MM.1S (cell line): ENCODE results near the gene SORCS2.
A peak's percentile ranks its signal among the peaks of the same experiment; 100 is the strongest.

Experiments
- DNase-seq: peaks from one replicate; pipeline ENCODE4 v3.0.0-alpha.2; 2015
- H2AFZ ChIP-seq: fragments of 300-600 bp; sonication (generic); 2 replicates; pipeline ENCODE4 v1.6.0; 2016; ENCODE audit warnings: antibody characterized with exemption, low read length
- H3F3A ChIP-seq: fragments of 300-600 bp; sonication (generic); 2 replicates; pipeline ENCODE4 v1.6.1; 2016; ENCODE audit warnings: mild to moderate bottlenecking, antibody characterized with exemption, low read length, moderate library complexity, mixed read lengths; ENCODE audit not compliant: insufficient read depth
- H3K27ac ChIP-seq: fragments of 300-600 bp; sonication (generic); 2 replicates; pipeline ENCODE4 v1.5.1; 2016; ENCODE audit warnings: mild to moderate bottlenecking, low read length
- H3K27me3 ChIP-seq: fragments of 300-600 bp; sonication (generic); replicated peaks from 2 replicates; pipeline ENCODE4 v1.6.0; 2016; ENCODE audit warnings: low read length; ENCODE audit not compliant: insufficient read depth
- H3K36me3 ChIP-seq: fragments of 300-600 bp; sonication (generic); replicated peaks from 2 replicates; pipeline ENCODE4 v1.6.1; 2016; ENCODE audit warnings: mild to moderate bottlenecking, low read length, mixed read lengths; ENCODE audit not compliant: insufficient read depth
- H3K4me1 ChIP-seq: fragments of 300-600 bp; sonication (generic); 2 replicates; pipeline ENCODE4 v1.6.1; 2016; ENCODE audit warnings: low read length, mixed read lengths
- H3K4me2 ChIP-seq: fragments of 300-600 bp; sonication (generic); 2 replicates; pipeline ENCODE4 v1.6.0; 2016; ENCODE audit warnings: low read depth, low read length
- H3K4me3 ChIP-seq: fragments of 300-600 bp; sonication (generic); 2 replicates; pipeline ENCODE4 v1.5.1; 2016; ENCODE audit warnings: low read length, mixed read lengths
- H3K79me2 ChIP-seq: fragments of 300-600 bp; sonication (generic); 2 replicates; pipeline ENCODE4 v1.6.1; 2016; ENCODE audit warnings: mixed run types, low read length, mixed read lengths
- H3K9ac ChIP-seq: fragments of 300-600 bp; sonication (generic); 2 replicates; pipeline ENCODE4 v1.6.1; 2016; ENCODE audit warnings: low read length, mixed read lengths
- H3K9me2 ChIP-seq: fragments of 300-600 bp; sonication (generic); replicated peaks from 2 replicates; pipeline ENCODE4 v1.6.1; 2016; ENCODE audit warnings: mild to moderate bottlenecking, low read length, mixed read lengths; ENCODE audit not compliant: insufficient read depth
- H3K9me3 ChIP-seq: fragments of 300-600 bp; sonication (generic); replicated peaks from 2 replicates; pipeline ENCODE4 v1.6.1; 2016; ENCODE audit warnings: mild to moderate bottlenecking, low read length, mixed read lengths; ENCODE audit not compliant: insufficient read depth
- H4K20me1 ChIP-seq: fragments of 300-600 bp; sonication (generic); 2 replicates; pipeline ENCODE4 v1.6.1; 2016; ENCODE audit warnings: mild to moderate bottlenecking, low read length, moderate library complexity, mixed read lengths; ENCODE audit not compliant: insufficient read depth
- CTCF ChIP-seq: fragments of 300-600 bp; sonication (generic); IDR thresholded peaks from 2 replicates; pipeline ENCODE4 v1.5.1; 2016; ENCODE audit warnings: antibody characterized with exemption, low read length, mixed read lengths
- EZH2 ChIP-seq: fragments of 300-600 bp; sonication (generic); optimal IDR thresholded peaks from 2 replicates; pipeline ENCODE3; 2017; ENCODE audit warnings: low read depth, mild to moderate bottlenecking, antibody characterized with exemption, low read length, mixed read lengths
- EZH2phosphoT487 ChIP-seq: fragments of 300-600 bp; sonication (generic); IDR thresholded peaks from 2 replicates; pipeline ENCODE4 v1.6.1; 2018; ENCODE audit warnings: antibody characterized with exemption, low read length

SORCS2 gene

GRCh38 chr4:7237873-7238272 lies 45.5 kb downstream of the SORCS2 start:
- Histone ChIP-seq H3K4me1 (no peaks in the 10 kb centered on the region), H3K9ac (no peak overlapping the region), H3K9me2 (no peaks in the 10 kb centered on the region), H4K20me1 (no peaks in the 10 kb centered on the region), H3F3A (no peaks in the 10 kb centered on the region), H3K4me3 (no peak overlapping the region), H3K4me2 (no peak overlapping the region), H3K27ac (no peak overlapping the region), H3K27me3 (peaks cover 95% of the 10 kb centered on the region), H3K36me3 (no peaks in the 10 kb centered on the region), H2AFZ (no peak overlapping the region), H3K9me3 (no peaks in the 10 kb centered on the region), H3K79me2 (no peaks in the 10 kb centered on the region)
- TF ChIP-seq CTCF (no peak), EZH2 (no peak), EZH2phosphoT487 (no peak)
- DNase-seq, result no peak

DNA sequence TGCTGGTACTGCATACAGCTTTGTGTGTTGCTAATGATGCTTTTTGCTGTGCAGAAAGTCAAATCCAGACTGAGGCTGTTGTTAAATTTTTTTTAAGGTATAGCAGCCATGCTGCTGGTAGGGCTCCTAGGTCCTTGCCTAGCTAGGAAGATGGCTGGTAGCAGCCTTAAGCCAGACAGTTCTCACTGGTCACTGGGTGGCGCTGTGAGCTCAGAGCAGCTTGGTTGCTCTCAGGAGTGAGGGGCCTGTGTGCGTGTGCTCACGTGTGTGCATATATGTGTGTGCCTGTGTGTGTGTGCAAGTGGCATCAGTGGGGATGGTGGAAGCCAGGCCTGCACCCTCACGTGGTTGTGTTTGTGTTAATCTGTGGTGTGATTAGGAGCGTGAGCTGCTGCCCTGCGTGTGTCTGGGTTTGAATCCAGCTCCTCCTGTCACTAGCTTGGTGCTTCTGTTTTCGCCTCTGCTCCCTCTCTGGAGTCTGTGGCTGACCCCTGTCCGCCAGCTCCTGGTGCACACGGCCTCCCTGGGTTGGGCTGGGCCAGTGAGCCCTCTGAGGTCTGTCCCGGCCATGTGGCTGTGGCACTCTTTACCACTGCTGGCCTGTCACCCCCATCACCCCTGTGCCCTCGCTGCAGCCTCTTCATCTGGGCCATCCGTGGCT lies 46.1 kb downstream of the SORCS2 start:
- Histone ChIP-seq H3K4me2 (no peak overlapping the region), H3F3A (no peaks in the 10 kb centered on the region), H3K9me2 (no peaks in the 10 kb centered on the region), H3K4me1 (no peaks in the 10 kb centered on the region), H3K27ac (no peak overlapping the region), H3K27me3 (peaks cover 95% of the 10 kb centered on the region), H3K9ac (no peak overlapping the region), H3K79me2 (no peaks in the 10 kb centered on the region), H4K20me1 (no peaks in the 10 kb centered on the region), H2AFZ (no peak overlapping the region), H3K9me3 (no peaks in the 10 kb centered on the region), H3K36me3 (no peaks in the 10 kb centered on the region), H3K4me3 (no peak overlapping the region)
- no peak for TF ChIP-seq EZH2
- TF ChIP-seq CTCF, result 0 out of 2 replicates have a peak, but pooled peaks have one; percentile 12
- DNase-seq, result no peak

- peaks cover 96% of the 10 kb centered on the region for H3K27me3 ChIP-seq
- H3K4me2 ChIP-seq, result no peak overlapping the region
- no peaks in the 10 kb centered on the region for H4K20me1 ChIP-seq
- no peaks in the 10 kb centered on the region for H3F3A ChIP-seq
- H3K36me3 ChIP-seq, result no peaks in the 10 kb centered on the region
- H3K9ac ChIP-seq, result no peak overlapping the region
- no peaks in the 10 kb centered on the region for H3K9me2 ChIP-seq
- H2AFZ ChIP-seq, result no peak overlapping the region
- H3K4me1 ChIP-seq, result no peaks in the 10 kb centered on the region
- H3K79me2 ChIP-seq, result no peaks in the 10 kb centered on the region
- no peak overlapping the region for H3K27ac ChIP-seq
- H3K9me3 ChIP-seq, result no peaks in the 10 kb centered on the region
- no peak for DNase-seq
- TF ChIP-seq EZH2phosphoT487, result no peak
- no peak for TF ChIP-seq EZH2
- TF ChIP-seq CTCF, result no peak
- H3K4me3 ChIP-seq, result no peak overlapping the region
These were observed 46.9 kb downstream of the SORCS2 start for GRCh38 chr4:7239101-7239820.
